ENCODE data around the gene OR14I1.

Gene OR14I1

GRCh38 chr1:248696774-248697173 is 5.8 kb downstream of the OR14I1 start:
- H3K9me3 ChIP-seq: peaks cover 0 to 6% (median 0%) of the 10 kb centered on the region in 3 donors
- H3K27ac ChIP-seq: no peak overlapping the region
- intact Hi-C loops (cut with DNase I; ENCODE audit: low total_unique reads): no loop called here
- H3K4me3 ChIP-seq: no peak overlapping the region
- H3K4me1 ChIP-seq: peaks cover 0 to 7% (median 0%) of the 10 kb centered on the region in 4 donors
- no peaks in the 10 kb centered on the region for H3K36me3 ChIP-seq
- DNase-seq: no peak
- TF ChIP-seq CTCF (IDR thresholded peaks at IDR 0.05): no peak
- no peaks in the 10 kb centered on the region for H3K27me3 ChIP-seq

GRCh38 chr1:248696261-248696660 is 6.3 kb downstream of the OR14I1 start:
- Histone ChIP-seq H3K4me1 (peaks cover 0 to 7% (median 0%) of the 10 kb centered on the region in 4 donors), H3K27ac (no peak overlapping the region), H3K36me3 (no peaks in the 10 kb centered on the region), H3K4me3 (no peak overlapping the region), H3K9me3 (peaks cover 0 to 11% (median 0%) of the 10 kb centered on the region in 3 donors), H3K27me3 (no peaks in the 10 kb centered on the region)
- intact Hi-C loops (cut with DNase I; ENCODE audit: low total_unique reads): no loop called here
- no peak for TF ChIP-seq CTCF (IDR thresholded peaks at IDR 0.05)
- no peak for DNase-seq

DNA sequence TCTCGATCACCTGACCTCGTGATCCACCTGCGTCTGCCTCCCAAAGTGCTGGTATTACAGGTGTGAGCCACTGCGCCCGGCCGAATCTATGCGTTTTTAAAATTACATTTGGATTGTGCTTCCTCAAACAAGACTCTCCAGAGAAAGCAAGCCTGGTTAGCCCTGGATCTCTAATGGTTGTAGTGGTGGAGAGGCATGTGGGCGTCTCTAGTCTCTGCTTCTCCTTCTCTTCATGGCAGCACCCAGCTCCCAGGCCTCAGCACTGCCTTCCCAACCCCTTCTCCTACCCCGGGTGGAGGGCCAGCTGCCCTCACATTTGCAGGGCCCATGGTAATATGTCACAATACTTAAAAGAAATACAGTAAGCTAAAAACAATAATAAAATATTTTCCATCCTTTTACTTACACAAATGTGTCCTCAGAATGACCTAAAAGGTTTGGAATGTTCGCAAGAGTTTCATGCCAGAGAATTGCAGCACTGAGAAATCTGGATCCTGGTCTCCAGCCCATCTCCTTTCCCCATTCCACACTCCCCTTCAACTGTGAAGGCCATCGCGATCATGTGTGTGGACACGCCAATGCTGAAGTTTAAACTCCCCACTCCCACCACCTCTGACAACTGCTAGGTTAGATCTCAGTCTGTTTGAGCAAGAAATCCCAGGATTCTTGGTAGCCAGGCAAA is 7.0 kb downstream of the OR14I1 start:
- no peaks in the 10 kb centered on the region for H3K36me3 ChIP-seq
- no peaks in the 10 kb centered on the region for H3K27me3 ChIP-seq
- DNase-seq: no peak
- no peak overlapping the region for H3K4me3 ChIP-seq
- no peak for TF ChIP-seq CTCF (IDR thresholded peaks at IDR 0.05)
- H3K4me1 ChIP-seq: peaks cover 0 to 7% (median 0%) of the 10 kb centered on the region in 4 donors
- peaks cover 0 to 11% (median 0%) of the 10 kb centered on the region in 3 donors for H3K9me3 ChIP-seq
- intact Hi-C loops (cut with DNase I; ENCODE audit: low total_unique reads): no loop called here
- no peak overlapping the region for H3K27ac ChIP-seq

- H3K4me3 ChIP-seq: no peak overlapping the region
- intact Hi-C loops (cut with DNase I; ENCODE audit: low total_unique reads): no loop called here
- H3K9me3 ChIP-seq: peaks cover 0 to 11% (median 0%) of the 10 kb centered on the region in 3 donors
- TF ChIP-seq CTCF (IDR thresholded peaks at IDR 0.05): no peak
- peaks cover 0 to 7% (median 0%) of the 10 kb centered on the region in 4 donors for H3K4me1 ChIP-seq
- H3K27ac ChIP-seq: no peak overlapping the region
- DNase-seq: no peak
- no peaks in the 10 kb centered on the region for H3K36me3 ChIP-seq
- H3K27me3 ChIP-seq: no peaks in the 10 kb centered on the region
These were observed 10.9 kb downstream of the OR14I1 start for GRCh38 chr1:248691567-248692155.

DNA sequence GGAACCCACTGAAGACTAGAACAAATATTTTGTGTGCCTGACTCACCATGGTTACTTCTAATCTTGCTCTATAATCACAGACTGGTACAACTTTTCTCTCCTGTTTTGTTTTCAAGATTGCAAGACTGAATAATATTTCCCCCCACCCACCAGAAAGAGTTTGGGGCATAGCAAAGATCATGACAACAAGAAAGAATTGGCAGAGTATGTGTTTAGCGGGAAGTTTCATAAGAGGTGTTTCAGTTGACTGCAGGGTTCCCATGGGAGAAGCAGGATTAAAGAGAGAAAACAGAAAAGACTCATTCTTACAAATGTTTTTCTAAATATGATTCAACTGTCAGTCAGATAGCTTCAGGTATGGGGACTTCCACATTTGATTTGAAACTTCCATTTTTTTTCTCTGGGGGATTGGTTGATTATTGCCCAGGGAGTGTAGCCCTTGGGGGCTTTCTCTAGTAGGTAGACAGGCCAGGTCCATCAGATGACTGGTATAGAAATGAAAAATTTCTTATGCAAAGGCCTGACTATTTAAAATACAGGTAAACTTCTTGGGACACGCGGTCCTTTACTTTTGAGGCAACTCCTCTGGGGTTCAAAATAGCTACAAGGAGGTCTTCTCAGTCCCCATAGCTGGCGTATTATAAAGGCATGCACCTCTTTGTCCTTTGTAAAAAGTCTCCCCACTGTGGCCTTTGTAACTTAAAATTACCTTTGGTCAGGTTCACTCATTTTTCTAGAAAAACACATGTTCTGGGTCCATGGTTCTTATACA is 13.9 kb downstream of the OR14I1 start:
- TF ChIP-seq CTCF (IDR thresholded peaks at IDR 0.05): no peak
- no peaks in the 10 kb centered on the region for H3K27me3 ChIP-seq
- DNase-seq: no peak
- no peak overlapping the region for H3K27ac ChIP-seq
- H3K4me3 ChIP-seq: no peak overlapping the region
- no peaks in the 10 kb centered on the region for H3K4me1 ChIP-seq
- H3K9me3 ChIP-seq: peaks cover 0 to 11% (median 0%) of the 10 kb centered on the region in 3 donors
- intact Hi-C loops (cut with DNase I; ENCODE audit: low total_unique reads): no loop called here
- no peaks in the 10 kb centered on the region for H3K36me3 ChIP-seq
